ENCODE data around the gene TNFRSF1A. TPM values are rescaled to one million over a fixed set of nuclear protein-coding genes. Genes with fewer than 3 reads are reported as not detected.
A peak's percentile ranks its signal among the peaks of the same experiment; 100 is the strongest.

The TNFRSF1A gene
- total and polyA plus RNA-seq, 2 of the 13 experiments (the other 11 are each of a cell fraction or from before 2014, with no cell fraction given), result 41.5 to 61.2 TPM

DNA sequence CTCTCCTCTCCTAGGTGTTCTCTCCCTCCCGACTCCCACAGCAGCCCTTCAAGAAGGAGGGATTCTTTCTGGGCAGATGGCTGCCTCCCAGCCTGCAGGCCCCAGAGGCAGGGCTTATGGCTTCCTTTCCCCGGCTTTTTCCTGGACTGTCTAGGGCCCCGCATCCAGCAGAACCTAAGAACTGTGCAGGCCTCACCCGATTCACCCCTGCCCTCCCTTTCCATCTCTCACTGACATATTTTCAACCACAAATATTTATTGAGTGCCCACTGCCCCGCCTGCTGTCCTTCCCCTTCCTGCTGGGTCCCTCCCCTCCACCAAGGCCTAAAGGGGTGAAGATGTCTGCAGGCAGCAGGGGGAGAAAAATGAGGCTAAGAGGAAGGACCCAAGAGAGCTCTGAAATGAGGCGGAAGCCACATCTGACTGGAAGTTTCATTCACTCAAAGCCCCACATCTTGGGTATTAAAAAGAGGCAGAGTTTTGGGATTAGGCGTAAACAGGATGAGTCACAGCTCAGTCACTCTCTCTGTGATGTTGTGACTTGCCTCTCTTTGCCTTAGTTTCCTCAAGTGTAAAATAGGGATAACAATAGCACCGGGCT is 30.6 kb upstream of the TNFRSF1A start (continued):
- TF ChIP-seq RXRB (CRISPR knock-in tag; IDR thresholded peaks at IDR 0.05; ENCODE audit: borderline replicate concordance) (peak; percentile 93), ZNF512B (CRISPR knock-in tag; IDR thresholded peaks at IDR 0.05; ENCODE audit: borderline replicate concordance) (peak; percentile 31; the same call in 1 of the 2 replicates), ATF4 (CRISPR knock-in tag; IDR thresholded peaks at IDR 0.05) (no peak), AKAP8 (CRISPR knock-in tag; IDR thresholded peaks at IDR 0.05) (0 out of 2 replicates have a peak, but pooled peaks have one; percentile 29), GPBP1L1 (CRISPR knock-in tag; IDR thresholded peaks at IDR 0.05) (no peak), ZNF558 (CRISPR knock-in tag; IDR thresholded peaks at IDR 0.05; ENCODE audit: borderline replicate concordance) (no peak), NCOR1 (IDR thresholded peaks at IDR 0.05; ENCODE audit: borderline replicate concordance, low read length) (peak; percentile 62; the same call in 1 of the 2 replicates), MED1 (CRISPR knock-in tag; IDR thresholded peaks at IDR 0.05) (peak; percentile 78), TBX3 (IDR thresholded peaks at IDR 0.05; ENCODE audit: borderline replicate concordance) (0 out of 2 replicates have a peak, but pooled peaks have one; percentile 26), FOXA1 (IDR thresholded peaks at IDR 0.05) (no peak), FOXA1 (CRISPR knock-in tag; IDR thresholded peaks at IDR 0.05) (peak; percentile 53), ZFP36L2 (CRISPR knock-in tag; IDR thresholded peaks at IDR 0.05) (no peak)
- TF ChIP-seq, protein P1, sequence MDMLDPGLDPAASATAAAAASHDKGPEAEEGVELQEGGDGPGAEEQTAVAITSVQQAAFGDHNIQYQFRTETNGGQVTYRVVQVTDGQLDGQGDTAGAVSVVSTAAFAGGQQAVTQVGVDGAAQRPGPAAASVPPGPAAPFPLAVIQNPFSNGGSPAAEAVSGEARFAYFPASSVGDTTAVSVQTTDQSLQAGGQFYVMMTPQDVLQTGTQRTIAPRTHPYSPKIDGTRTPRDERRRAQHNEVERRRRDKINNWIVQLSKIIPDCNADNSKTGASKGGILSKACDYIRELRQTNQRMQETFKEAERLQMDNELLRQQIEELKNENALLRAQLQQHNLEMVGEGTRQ (IDR thresholded peaks at IDR 0.05; ENCODE audit: low read depth, low read length), result no peak
- TF ChIP-seq, protein P1 (CRISPR knock-in tag; IDR thresholded peaks at IDR 0.05; ENCODE audit: borderline replicate concordance), result no peak
- TF ChIP-seq, protein P2, sequence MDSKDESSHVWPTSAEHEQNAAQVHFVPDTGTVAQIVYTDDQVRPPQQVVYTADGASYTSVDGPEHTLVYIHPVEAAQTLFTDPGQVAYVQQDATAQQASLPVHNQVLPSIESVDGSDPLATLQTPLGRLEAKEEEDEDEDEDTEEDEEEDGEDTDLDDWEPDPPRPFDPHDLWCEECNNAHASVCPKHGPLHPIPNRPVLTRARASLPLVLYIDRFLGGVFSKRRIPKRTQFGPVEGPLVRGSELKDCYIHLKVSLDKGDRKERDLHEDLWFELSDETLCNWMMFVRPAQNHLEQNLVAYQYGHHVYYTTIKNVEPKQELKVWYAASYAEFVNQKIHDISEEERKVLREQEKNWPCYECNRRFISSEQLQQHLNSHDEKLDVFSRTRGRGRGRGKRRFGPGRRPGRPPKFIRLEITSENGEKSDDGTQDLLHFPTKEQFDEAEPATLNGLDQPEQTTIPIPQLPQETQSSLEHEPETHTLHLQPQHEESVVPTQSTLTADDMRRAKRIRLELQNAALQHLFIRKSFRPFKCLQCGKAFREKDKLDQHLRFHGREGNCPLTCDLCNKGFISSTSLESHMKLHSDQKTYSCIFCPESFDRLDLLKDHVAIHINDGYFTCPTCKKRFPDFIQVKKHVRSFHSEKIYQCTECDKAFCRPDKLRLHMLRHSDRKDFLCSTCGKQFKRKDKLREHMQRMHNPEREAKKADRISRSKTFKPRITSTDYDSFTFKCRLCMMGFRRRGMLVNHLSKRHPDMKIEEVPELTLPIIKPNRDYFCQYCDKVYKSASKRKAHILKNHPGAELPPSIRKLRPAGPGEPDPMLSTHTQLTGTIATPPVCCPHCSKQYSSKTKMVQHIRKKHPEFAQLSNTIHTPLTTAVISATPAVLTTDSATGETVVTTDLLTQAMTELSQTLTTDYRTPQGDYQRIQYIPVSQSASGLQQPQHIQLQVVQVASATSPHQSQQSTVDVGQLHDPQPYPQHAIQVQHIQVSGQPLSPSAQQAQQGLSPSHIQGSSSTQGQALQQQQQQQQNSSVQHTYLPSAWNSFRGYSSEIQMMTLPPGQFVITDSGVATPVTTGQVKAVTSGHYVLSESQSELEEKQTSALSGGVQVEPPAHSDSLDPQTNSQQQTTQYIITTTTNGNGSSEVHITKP (CRISPR knock-in tag; IDR thresholded peaks at IDR 0.05; ENCODE audit: low read depth), result peak; percentile 21; the same call in 1 of the 2 replicates
- TF ChIP-seq, protein P3, sequence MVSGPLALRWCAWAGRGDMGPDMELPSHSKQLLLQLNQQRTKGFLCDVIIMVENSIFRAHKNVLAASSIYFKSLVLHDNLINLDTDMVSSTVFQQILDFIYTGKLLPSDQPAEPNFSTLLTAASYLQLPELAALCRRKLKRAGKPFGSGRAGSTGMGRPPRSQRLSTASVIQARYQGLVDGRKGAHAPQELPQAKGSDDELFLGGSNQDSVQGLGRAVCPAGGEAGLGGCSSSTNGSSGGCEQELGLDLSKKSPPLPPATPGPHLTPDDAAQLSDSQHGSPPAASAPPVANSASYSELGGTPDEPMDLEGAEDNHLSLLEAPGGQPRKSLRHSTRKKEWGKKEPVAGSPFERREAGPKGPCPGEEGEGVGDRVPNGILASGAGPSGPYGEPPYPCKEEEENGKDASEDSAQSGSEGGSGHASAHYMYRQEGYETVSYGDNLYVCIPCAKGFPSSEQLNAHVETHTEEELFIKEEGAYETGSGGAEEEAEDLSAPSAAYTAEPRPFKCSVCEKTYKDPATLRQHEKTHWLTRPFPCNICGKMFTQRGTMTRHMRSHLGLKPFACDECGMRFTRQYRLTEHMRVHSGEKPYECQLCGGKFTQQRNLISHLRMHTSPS (CRISPR knock-in tag; IDR thresholded peaks at IDR 0.05; ENCODE audit: low read depth), result peak; percentile 82
